Choroid plexus epithelial cell (primary cell): ENCODE data around the gene CDC123.
"Not testable (repeated sequence)": the region's sequence is repeated elsewhere in the genome, so short reads cannot be mapped to it uniquely, and the experiment has no call there.

Experiments used
- DNase-seq: peaks from one replicate; pipeline ENCODE4 v3.0.0-alpha.2; 2010; ENCODE audit warnings: low read depth
- H3K4me3 ChIP-seq: 2 replicates; pipeline ENCODE4 v1.5.1; 2011; ENCODE audit warnings: low read depth, mild to moderate bottlenecking, control low read depth, low read length, moderate library complexity
- TF ChIP-seq, protein P1 (sequence below): conservative IDR thresholded peaks from 2 replicates; pipeline ENCODE4 v1.5.1; 2011; ENCODE audit warnings: low read depth, mild to moderate bottlenecking, control low read depth, inconsistent platforms, low read length, moderate library complexity

The CDC123 gene

DNA sequence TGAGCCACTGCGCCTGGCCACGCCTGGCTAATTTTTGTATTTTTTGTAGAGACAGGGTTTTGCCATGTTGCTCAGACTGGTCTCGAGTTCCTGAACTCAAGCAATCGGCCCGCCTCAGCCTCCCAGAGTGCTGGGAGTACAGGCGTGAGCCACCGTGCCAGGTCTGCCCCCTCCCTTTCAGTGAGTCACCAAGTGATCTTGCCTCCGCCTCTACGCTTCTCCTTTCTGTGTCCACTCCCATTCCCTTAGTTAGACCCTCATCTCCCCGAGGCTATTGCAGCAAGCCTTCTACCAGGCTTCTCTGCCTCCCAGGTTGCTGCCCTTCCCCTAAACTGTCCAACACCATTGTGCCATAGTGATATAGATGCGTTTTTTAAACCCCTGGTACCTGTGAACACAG, 32.9 kb downstream of the CDC123 start:
- H3K4me3 ChIP-seq = no peak overlapping the region
- no peak for DNase-seq
- TF ChIP-seq, protein P1, sequence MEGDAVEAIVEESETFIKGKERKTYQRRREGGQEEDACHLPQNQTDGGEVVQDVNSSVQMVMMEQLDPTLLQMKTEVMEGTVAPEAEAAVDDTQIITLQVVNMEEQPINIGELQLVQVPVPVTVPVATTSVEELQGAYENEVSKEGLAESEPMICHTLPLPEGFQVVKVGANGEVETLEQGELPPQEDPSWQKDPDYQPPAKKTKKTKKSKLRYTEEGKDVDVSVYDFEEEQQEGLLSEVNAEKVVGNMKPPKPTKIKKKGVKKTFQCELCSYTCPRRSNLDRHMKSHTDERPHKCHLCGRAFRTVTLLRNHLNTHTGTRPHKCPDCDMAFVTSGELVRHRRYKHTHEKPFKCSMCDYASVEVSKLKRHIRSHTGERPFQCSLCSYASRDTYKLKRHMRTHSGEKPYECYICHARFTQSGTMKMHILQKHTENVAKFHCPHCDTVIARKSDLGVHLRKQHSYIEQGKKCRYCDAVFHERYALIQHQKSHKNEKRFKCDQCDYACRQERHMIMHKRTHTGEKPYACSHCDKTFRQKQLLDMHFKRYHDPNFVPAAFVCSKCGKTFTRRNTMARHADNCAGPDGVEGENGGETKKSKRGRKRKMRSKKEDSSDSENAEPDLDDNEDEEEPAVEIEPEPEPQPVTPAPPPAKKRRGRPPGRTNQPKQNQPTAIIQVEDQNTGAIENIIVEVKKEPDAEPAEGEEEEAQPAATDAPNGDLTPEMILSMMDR = no peak

DNA sequence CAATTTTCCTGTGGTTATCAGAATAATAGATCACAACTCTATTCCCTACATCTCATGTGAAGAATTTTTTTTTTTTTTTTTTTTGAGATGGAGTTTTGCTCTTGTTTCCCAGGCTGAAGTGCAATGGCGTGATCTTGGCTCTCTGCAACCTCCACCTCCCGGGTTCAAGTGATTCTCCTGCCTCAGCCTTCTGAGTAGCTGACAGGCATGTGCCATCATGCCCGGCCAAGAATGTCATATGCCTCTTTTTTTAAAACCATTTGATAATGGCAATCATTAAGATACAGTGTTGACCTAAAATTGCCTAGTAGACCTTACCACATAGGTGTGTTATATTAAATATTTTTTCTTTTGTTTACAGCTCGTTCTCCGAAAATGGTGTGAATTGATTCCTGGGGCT, 38.7 kb downstream of the CDC123 start:
- not testable (repeated sequence) for DNase-seq

DNA sequence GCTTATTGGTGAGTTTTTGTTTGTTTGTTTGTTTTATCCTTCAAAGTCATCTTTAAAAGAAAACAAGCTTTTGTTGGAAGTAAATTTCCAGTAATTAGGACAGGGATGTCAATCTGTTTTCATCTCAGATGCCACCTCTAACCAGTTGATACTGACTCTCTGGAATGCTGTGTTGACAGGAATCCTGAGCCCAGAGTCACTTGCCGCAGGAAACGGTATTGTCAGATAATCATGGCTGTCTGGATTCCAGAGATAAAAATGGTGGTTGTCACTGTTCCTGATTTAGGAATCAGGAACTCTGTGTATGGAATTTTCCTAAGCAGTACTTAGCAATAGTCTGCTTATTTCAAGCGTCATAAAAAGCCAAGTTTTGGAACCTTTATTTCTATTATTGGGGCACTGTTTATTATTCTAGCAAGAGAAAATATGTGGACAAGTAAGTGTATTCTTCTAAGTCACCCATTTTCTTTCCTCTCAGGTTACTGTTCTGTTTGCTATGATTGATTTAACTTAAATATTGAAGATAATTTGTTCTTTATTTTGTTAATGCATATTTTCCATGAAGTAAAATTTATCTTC, 39.2 kb downstream of the CDC123 start:
- H3K4me3 ChIP-seq = no peak overlapping the region
- TF ChIP-seq, protein P1 = no peak
- DNase-seq = no peak

More for the DNA sequence above, 38.7 kb downstream of the CDC123 start:
- not testable (repeated sequence) for H3K4me3 ChIP-seq

DNA sequence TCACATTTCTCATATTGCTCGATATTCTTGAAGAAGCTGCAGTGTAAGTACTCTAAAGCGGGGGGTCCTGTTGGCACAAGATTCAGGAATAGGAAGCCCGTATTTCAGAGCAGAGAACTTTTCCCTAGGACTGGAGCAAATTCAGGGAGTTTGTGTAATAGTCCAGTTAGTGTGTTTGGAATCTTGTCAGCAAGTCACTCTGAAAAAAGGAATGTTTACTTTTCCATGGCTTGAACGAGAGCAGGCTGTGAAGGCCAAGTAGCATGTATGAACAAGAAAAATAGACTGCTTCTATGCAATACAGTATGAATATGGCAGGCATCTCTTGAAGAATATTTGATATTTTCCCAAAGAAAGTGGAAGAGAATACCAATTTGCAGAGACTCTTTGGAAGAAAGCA, 39.8 kb downstream of the CDC123 start:
- TF ChIP-seq, protein P1 = no peak
- DNase-seq = peak; percentile 46
- H3K4me3 ChIP-seq = no peak overlapping the region

DNA sequence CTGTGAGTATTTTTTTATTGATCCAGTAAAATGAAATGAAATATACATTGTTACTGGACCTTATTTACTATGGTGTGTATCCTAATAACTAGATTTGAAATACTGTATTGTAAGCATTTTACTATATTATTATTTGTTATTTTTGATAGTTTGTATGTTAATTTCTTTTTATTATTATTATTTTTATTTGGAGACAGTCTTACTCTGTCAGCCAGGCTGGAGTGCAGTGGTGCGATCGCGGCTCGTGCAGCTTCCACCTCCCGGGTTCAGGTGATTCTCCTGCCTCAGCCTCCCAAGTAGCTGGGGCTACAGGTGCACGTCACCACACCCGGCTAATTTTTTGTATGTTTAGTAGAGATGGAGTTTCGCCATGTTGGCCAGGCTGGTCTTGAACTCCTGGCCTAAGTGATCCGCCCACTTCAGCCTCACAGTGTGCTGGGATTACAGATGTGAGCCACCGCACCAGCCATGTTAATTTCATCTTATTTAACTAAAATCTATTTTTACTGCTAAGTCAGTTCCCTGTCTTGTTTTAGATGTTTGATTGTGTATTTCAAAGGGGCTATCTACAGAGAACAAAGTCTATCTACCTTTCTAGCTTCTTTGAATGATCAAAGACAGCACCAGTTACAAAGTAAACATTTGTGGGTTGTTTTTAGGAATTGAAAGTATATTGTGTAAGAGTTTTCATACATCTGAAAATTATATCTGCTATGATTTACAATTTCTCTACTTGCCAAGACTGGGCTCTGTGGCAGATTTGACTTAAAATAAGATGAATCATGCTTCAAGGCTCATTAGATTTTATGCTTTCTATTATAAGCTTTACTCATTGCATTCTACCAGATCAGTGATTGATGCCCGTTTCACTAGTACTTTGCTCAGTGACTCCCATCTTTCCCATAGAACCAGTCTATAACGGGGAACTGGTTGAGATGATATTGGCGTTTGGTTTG, 41.6 kb downstream of the CDC123 start:
- TF ChIP-seq, protein P1 = no peak
- DNase-seq = no peak
- no peak overlapping the region for H3K4me3 ChIP-seq

DNA sequence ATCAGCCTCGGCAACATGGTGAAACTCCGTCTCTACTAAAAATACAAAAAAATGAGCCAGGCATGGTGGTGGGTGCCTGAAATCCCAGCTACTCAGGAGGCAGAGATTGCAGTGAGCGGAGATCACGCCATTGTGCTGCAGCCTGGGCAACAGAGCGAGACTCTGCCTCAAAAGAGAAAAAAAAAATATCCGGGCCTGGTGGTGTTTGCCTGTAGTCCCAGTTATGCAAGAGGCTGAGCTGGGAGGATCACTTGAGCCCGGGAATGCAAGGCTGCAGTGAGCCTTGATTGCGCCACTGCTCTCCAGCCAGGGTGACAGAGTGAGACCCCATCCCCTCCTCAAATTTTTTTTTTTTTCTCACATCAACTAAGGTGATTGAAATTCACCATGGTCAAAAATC, 42.8 kb downstream of the CDC123 start:
- DNase-seq = no peak
- no peak overlapping the region for H3K4me3 ChIP-seq
- TF ChIP-seq, protein P1 = no peak

DNA sequence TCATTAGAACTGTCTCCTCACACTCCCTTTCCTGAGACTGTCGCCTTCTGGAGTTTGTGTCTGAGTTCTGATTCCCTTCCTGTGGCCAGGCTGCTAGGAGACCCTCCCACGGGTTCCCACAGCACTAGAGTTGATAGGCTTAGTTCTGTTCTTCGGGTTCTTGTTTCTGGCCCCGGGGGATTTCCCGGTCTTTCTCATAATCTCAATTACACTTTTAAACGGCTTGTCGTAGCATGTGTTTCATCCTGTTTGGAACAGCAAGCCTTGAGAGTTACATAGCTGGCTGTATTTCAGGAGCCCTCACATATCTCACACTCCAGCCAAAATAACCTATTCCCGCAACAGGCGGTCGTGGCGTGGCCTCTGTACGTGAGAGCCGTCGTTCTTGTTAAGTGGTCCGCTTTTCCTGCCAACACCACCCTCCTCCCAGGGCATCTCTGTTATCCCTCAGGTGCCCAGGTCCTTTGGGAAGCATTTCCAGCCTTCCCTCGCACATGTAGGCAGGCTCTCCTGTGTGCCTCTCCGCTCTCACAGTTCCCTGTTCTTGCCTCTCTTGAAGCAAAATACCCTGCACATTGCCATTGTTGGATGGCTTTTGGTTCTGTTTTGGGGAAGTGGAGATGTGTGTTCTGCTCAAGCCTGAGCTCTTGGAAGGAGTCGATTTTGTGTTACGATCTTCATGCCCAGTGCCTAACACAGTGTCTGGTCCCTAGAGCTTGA, 46.0 kb downstream of the CDC123 start:
- TF ChIP-seq, protein P1 = no peak
- no peak overlapping the region for H3K4me3 ChIP-seq
- peak; percentile 29 for DNase-seq
